Stimulated activated naive CD4-positive, alpha-beta T cell treated with Interleukin-2 at 50 U/mL for 16 hours (primary cell): ENCODE measurements around the gene KIAA1191.
A peak's percentile ranks its signal among the peaks of the same experiment; 100 is the strongest.
"Not testable (repeated sequence)": the region's sequence is repeated elsewhere in the genome, so short reads cannot be mapped to it uniquely, and the experiment has no call there.

ENCODE experiments used
- DNase-seq: peaks from one replicate; lab custom pipeline; 2025; lab: John Stamatoyannopoulos, UW

KIAA1191 gene

GRCh38 chr5:176361437-176362232 lies at the start of gene KIAA1191:
Gene KIAA1191 (minus strand): TSS chr5:176361764. CDS start chr5:176359508, 2,256 bp downstream.
- DNase-seq: peak; percentile 94

GRCh38 chr5:176410486-176411180 lies 49.1 kb upstream of the KIAA1191 start:
- DNase-seq: no peak

DNA sequence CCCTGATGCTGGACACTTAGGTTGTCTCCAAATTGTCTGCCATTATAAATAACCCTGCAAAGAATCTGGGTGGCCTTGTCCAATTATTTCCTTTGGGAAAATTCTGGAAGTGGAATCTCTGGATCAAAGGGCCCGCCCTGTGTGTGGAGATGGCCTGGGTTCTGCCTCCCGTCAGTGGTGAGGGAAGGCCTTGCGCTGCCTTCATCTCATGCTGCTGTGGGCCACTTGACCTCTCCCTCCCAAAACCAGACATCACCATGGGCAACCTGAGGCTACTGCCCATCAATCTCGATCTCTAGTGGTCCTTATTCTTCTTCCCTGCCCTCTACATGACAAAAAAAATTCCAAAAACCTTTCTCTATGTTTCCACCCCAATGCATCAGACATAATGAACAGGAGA lies 48.2 kb upstream of the KIAA1191 start:
- no peak for DNase-seq

- no peak for DNase-seq
Measured at GRCh38 chr5:176408590-176408989, 47.0 kb upstream of the KIAA1191 start.

DNA sequence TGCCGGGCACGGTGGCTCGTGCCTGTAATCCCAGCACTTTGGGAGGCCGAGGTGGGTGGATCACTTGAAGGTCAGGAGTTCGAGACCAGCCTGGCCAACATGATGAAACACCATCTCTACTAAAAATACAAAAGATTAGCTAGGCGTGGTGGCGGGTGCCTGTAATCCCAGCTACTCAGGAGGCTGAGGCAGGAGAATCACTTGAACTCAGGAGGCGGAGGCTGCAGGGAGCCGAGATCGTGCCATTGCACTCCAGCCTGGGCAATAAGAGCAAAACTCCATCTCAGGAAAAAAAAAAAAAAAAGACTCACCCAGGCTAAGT lies 46.6 kb upstream of the KIAA1191 start:
- DNase-seq: not testable (repeated sequence)

GRCh38 chr5:176407456-176408251 lies 46.1 kb upstream of the KIAA1191 start:
- no peak for DNase-seq

GRCh38 chr5:176406436-176407052 lies 45.0 kb upstream of the KIAA1191 start:
- DNase-seq: no peak

DNA sequence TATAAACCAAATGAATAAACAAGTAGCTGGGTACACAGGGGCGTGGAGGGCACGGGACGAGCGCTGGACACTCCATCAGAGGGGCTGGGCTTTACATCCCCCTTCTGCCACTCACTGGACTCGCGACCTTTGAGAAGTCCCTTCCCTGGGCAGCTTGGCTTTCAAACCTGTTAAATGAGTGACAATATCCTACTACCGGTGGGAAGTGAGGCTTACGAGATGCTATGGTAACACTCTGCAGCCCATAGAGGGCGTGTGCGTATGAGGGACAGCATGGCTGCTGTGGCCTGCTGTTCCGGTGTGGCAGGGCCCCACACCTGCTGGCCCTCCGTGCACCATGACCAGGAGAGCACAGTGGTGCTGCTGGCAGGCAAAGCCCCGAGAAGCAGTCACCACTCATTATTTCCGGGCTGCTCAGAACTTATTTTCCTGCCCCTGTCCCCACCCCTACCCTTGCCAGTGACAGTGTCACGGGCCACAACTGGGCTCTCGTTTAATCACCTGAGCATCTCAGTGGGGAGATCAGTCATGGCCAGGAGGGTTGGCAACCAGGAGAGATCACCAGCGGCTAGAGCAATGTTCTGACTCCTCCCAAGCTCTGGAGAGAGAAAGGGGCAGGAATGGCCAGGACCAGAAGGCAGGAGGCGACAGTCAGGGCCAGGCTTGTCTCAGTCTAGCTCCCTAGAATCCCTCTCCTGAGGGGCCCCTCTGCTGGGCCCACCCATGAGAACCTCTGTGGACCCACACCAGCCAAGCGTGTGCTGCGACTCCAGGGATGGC lies 44.3 kb upstream of the KIAA1191 start:
- DNase-seq: no peak

DNA sequence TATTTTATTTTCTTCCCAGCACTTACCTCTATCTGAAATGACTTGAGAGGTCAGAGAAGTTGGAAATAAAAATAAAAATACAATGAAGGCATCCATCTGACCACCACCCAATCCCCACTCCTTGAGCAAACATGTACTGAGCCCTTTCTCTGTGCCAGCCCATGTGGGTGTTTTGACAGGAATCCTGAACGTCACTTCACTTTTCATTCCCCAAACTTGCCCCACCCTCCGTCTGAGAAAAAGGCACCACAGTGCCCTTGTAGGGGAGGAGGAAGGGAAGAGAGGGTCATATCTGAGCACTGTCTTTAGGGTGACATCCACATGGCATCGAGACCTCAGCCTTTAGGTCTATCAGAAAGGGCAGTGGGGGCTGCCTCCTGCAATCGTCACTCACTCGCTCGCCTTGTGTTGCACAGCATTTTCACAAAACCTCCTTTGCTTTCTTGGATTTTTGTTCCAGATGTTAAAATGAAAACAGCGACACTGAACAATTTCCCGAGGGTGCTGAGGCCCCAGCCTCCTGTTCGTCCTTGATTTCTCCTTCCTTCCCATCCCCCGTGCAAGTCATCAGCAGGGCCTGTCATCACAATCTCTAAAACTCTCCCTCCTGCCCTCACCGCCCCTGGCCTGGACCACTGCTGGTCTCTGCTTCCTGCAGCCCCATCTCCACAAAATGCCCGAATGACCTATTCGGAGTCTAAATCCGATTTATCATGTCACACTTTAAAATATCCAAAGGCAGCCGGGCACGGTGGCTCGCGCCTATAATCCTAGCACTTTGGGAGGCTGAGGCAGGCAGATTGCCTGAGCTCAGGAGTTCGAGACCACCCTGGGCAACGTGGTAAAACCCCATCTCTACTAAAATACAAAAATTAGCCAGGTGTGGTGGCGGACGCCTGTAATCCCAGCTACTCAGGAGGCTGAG lies 40.0 kb upstream of the KIAA1191 start:
- DNase-seq: no peak

GRCh38 chr5:176400382-176401156 lies 39.0 kb upstream of the KIAA1191 start:
- DNase-seq: no peak

- DNase-seq: no peak
Measured at GRCh38 chr5:176397736-176398420, 36.3 kb upstream of the KIAA1191 start.

GRCh38 chr5:176396330-176396729 lies 34.8 kb upstream of the KIAA1191 start:
- DNase-seq: no peak

- DNase-seq: no peak
Measured at GRCh38 chr5:176394881-176395675, 33.5 kb upstream of the KIAA1191 start.

DNA sequence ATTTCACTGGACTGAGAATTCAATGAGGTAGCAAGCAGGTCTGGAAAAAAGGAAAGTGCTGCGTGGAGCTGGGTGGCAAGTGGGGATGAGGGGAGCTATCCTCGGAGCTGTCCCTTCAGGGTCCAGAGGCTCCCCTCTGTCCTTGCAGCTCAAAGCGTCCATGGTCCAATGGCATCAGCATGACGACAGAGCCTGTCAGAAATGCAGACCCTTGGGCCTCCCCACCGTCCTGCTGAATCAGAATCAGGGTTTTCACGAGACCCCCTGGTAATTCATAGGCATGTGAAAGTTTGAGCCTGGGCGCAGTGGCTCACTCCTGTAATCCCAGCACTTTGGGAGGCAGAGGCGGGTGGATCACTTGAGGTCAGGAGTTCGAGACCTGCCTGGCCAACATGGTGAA lies 32.5 kb upstream of the KIAA1191 start:
- DNase-seq: no peak

DNA sequence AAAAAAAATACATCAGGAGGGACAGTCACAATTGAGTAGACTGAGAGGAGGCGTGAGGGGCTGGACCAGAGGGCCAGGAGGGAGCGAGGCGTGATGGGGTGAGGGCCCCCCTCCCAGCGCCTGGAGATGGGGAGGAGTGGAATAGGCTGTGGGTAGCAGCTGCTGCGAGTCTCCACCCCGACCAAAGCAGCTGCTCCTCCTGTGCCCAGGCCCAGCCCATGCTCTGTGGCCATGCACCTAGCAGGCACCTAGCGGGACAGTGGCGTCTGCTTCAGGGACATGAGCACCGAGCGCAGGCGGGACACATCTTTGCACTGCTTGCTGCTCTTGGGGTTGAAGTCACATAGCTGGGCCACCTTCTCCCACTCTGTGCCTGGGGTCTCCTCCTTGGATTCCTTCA lies 31.0 kb upstream of the KIAA1191 start:
- no peak for DNase-seq

DNA sequence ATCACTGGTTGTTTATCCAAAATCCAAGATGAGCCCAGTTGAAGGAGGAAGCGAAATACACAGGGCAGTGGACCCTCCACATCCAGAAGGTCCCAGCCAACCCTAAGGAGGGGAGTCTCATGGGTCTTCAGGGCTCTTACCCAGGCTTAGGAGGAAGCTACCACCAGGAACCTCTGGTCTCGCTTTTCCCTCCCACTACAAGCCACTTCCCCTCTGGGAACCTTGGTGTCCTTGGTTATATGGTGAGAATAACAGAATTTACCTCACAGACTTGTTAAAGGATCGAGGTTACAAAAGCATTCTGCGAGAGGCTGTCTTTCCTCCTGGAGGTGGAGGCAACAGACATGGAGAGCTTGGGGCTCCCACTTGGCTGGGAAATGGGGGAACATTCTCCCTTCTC lies 30.4 kb upstream of the KIAA1191 start:
- no peak for DNase-seq

GRCh38 chr5:176391479-176391878 lies 29.9 kb upstream of the KIAA1191 start:
- no peak for DNase-seq
